ENCODE measurements around the gene SNX13.

DNA sequence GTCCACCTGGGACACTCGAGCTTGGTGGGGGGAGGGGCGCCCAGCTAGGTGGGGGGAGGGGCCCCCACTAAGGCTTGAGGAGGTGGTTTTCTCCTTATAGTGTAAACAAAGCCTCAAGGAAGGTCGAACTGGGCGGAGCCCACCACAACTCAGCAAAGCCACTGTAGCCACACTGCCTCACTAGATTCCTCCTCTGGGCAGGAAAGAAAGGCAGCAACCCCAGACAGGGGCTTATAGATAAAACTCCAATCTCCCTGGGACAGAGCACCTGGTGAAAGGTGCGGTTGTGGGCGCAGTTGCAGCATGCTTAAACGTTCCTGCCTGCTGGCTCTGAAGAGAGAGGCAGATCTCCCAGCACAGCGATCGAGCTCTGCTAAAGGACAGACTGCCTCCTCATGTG, 133.1 kb downstream of the SNX13 start:
- TF ChIP-seq HDGF (IDR thresholded peaks at IDR 0.05): no peak
- TF ChIP-seq KDM1A (IDR thresholded peaks at IDR 0.05): no peak
- TF ChIP-seq, protein P1, sequence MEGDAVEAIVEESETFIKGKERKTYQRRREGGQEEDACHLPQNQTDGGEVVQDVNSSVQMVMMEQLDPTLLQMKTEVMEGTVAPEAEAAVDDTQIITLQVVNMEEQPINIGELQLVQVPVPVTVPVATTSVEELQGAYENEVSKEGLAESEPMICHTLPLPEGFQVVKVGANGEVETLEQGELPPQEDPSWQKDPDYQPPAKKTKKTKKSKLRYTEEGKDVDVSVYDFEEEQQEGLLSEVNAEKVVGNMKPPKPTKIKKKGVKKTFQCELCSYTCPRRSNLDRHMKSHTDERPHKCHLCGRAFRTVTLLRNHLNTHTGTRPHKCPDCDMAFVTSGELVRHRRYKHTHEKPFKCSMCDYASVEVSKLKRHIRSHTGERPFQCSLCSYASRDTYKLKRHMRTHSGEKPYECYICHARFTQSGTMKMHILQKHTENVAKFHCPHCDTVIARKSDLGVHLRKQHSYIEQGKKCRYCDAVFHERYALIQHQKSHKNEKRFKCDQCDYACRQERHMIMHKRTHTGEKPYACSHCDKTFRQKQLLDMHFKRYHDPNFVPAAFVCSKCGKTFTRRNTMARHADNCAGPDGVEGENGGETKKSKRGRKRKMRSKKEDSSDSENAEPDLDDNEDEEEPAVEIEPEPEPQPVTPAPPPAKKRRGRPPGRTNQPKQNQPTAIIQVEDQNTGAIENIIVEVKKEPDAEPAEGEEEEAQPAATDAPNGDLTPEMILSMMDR (IDR thresholded peaks at IDR 0.05 in 2 of 3, conservative IDR thresholded peaks at IDR 0.05 in 1 of 3; ENCODE audit: insufficient read depth in 2 of 3, low read depth in 1 of 3, low read length in 3 of 3): no peak
- TF ChIP-seq U2AF2 (optimal IDR thresholded peaks at IDR 0.05; ENCODE audit: low read depth, low read length): no peak
- TF ChIP-seq, protein P2, sequence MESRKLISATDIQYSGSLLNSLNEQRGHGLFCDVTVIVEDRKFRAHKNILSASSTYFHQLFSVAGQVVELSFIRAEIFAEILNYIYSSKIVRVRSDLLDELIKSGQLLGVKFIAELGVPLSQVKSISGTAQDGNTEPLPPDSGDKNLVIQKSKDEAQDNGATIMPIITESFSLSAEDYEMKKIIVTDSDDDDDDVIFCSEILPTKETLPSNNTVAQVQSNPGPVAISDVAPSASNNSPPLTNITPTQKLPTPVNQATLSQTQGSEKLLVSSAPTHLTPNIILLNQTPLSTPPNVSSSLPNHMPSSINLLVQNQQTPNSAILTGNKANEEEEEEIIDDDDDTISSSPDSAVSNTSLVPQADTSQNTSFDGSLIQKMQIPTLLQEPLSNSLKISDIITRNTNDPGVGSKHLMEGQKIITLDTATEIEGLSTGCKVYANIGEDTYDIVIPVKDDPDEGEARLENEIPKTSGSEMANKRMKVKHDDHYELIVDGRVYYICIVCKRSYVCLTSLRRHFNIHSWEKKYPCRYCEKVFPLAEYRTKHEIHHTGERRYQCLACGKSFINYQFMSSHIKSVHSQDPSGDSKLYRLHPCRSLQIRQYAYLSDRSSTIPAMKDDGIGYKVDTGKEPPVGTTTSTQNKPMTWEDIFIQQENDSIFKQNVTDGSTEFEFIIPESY (CRISPR knock-in tag; IDR thresholded peaks at IDR 0.05): no peak

All from K562 (cell line).